Caki2 (cell line): Measurements from ENCODE around the gene CTNND2. TPM values are rescaled to one million over a fixed set of nuclear protein-coding genes. Genes with fewer than 3 reads are reported as not detected.

ENCODE experiments used
- DNase-seq: peaks from one replicate; pipeline ENCODE4 v3.0.0-alpha.2; 2015; ENCODE audit warnings: low read depth
- in situ Hi-C: cut with HindIII; loops from 2 replicates; pipeline ENCODE4 v1.10.0; 2016; ENCODE audit warnings: low sequenced_read_pairs, low pct_unique_long_range_greater_than_20kb, mixed read lengths
- total RNA-seq: library from RNA; depleted of rRNA; stranded (reverse); fragments of >200 nt; shearing (Covaris generic); gene quantifications from 2 replicates; pipeline ENCODE4 v1.2.3, GENCODE V29; 2014; ENCODE audit warnings: low replicate concordance

The CTNND2 gene
- total RNA-seq, 1 experiment from 2014 or later = not detected

GRCh38 chr5:10958728-10959127 is 945.5 kb downstream of the CTNND2 start:
- in situ Hi-C loops = no loop called here
- DNase-seq = no peak

GRCh38 chr5:10949856-10950630 is 954.2 kb downstream of the CTNND2 start:
- DNase-seq = no peak
- in situ Hi-C loops = no loop called here

GRCh38 chr5:10946050-10946449 is 958.2 kb downstream of the CTNND2 start:
- in situ Hi-C loops = no loop called here
- DNase-seq = no peak

- in situ Hi-C loops = no loop called here
- no peak for DNase-seq
Observed at GRCh38 chr5:10941900-10942299, 962.3 kb downstream of the CTNND2 start.

GRCh38 chr5:10936081-10936855 is 968.0 kb downstream of the CTNND2 start:
- DNase-seq = no peak
- in situ Hi-C loops = no loop called here

- in situ Hi-C loops = no loop called here
- no peak for DNase-seq
Observed at GRCh38 chr5:10935536-10935935, 968.7 kb downstream of the CTNND2 start.

- in situ Hi-C loops = no loop called here
- DNase-seq = no peak
Observed at GRCh38 chr5:10934783-10935355, 969.4 kb downstream of the CTNND2 start.

GRCh38 chr5:10933121-10933520 is 971.1 kb downstream of the CTNND2 start:
- DNase-seq = no peak
- in situ Hi-C loops = no loop called here

- in situ Hi-C loops = no loop called here
- DNase-seq = no peak
Observed at GRCh38 chr5:10932426-10932825, 971.8 kb downstream of the CTNND2 start.

GRCh38 chr5:10927608-10928007 is 976.6 kb downstream of the CTNND2 start:
- DNase-seq = no peak
- in situ Hi-C loops = no loop called here

- in situ Hi-C loops = no loop called here
Observed at GRCh38 chr5:10923310-10923709, 980.9 kb downstream of the CTNND2 start.

More at GRCh38 chr5:10923310-10923709, 980.9 kb downstream of the CTNND2 start:
- no peak for DNase-seq
